ENCODE measurements around the gene TNFRSF9. TPM values are rescaled to one million over a fixed set of nuclear protein-coding genes. Genes with fewer than 3 reads are reported as not detected.
"Not testable (repeated sequence)": the region's sequence is repeated elsewhere in the genome, so short reads cannot be mapped to it uniquely, and the experiment has no call there.

Gene TNFRSF9
- not detected for total RNA-seq

DNA sequence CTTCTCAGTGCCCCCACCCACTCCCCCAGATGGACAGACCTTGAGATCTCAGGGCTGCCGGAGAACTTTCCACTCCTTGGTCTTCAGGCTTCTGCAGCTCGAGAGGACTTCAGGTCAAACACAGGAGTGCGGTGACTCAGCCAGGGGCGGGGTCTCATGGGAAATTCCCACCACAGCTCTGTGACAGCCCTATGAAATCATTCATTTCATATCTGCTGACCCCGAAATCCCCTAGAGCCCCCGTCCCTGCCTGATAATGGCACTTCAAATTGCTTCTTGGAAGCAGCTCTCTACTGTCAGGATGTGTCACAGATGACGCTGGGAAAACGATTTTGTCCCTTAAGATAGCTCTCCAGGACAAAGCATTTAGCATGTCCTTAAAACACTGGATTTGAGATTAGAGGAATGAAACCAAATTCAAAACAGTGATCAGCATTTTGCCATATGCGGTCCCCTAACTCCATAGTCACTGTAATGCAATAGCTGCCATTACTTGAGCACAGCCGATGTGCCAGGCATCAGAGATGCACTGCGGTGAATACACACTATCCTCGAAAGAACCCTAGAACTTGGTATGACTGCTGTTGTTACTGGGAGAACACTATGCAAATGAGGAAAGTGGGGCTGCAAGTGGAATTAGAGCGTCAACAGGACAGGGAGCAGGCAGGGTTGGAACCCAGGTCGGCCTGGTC is at the start of gene TNFRSF9:
TSS of gene TNFRSF9 (minus strand) at position 95 of the 692 bp plus-strand sequence. CDS start 845 bp downstream, outside the sequence.
- no peak for DNase-seq (ENCODE audit: low spot score in 2 of 2)
- no peak for FAIRE-seq

DNA sequence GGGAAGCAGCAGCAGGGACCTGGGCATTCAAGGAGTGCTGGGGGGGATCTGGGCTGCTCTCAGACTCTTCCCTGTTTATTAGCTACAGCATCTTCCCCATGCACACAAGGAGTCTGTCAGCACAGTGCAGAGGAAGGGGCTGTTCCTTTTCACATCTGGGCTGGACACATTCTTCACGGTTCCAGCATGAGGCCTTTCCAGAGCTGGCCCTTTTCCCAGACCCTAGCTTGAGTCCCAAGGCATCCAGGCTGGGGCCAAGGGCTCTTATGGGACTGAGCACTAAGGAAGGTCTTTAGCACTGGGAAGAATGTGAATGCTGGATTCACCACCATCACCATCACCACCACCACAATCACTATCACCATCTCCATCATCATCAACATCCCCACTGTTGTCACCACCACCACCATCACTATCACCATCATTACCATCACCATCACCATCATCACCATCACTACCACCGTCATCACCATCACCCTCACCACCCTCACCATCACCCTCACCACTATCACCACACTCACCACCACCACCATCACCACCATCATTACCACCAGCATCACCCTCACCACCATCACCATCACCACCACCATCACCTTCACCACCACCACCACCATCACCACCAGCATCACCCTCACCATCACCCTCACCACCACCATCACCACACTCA is 49.3 kb upstream of the TNFRSF9 start:
- FAIRE-seq (no peak), DNase-seq (ENCODE audit: low spot score in 2 of 2) (no peak)

DNA sequence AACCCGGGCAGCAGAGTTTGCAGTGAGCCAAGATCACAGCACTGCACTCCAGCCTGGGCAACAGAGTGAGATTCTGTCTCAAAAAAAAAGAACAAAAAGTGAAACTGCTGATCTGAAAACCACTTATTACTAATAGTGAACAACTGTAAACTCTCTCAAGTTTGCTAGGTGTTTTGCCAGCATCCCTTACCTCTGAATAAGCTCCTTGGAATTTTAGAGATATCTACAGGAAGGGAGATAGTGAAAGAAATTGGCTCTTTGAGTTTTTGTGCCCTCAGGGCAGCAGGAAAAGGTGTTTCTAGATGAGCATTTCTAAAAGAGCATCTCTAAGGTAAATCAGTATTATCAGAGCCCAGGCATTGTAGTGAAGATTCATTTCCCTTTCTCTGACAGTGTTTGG is 47.9 kb upstream of the TNFRSF9 start:
- no peak for FAIRE-seq
- no peak for DNase-seq (ENCODE audit: low spot score in 2 of 2)

DNA sequence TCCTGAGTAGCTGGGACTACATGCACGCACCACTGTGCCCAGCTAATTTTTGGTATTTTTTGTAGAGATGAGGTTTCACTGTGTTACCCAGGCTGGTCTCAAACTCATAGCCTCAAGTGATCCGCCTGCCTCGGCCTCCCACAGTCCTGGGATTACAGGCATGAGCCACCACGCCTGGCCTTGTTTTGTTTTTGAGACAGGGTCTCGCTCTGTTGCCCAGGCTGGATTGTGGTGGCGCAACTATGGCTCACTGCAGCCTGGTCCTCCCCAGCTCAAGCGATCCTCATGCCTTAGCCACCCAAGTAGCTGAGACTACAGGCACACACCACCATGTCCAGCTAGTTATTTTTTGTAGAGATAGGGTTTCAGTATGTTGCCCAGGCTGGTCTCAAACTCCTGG is 46.9 kb upstream of the TNFRSF9 start:
- FAIRE-seq (no peak), DNase-seq (ENCODE audit: low spot score in 2 of 2) (no peak)

GRCh38 chr1:7985851-7986612 is 45.4 kb upstream of the TNFRSF9 start:
- FAIRE-seq, result no peak
- no peak for DNase-seq (ENCODE audit: low spot score in 2 of 2)

- no peak for FAIRE-seq
- no peak for DNase-seq (ENCODE audit: low spot score in 2 of 2)
Observed at GRCh38 chr1:7984811-7985210, 44.2 kb upstream of the TNFRSF9 start.

DNA sequence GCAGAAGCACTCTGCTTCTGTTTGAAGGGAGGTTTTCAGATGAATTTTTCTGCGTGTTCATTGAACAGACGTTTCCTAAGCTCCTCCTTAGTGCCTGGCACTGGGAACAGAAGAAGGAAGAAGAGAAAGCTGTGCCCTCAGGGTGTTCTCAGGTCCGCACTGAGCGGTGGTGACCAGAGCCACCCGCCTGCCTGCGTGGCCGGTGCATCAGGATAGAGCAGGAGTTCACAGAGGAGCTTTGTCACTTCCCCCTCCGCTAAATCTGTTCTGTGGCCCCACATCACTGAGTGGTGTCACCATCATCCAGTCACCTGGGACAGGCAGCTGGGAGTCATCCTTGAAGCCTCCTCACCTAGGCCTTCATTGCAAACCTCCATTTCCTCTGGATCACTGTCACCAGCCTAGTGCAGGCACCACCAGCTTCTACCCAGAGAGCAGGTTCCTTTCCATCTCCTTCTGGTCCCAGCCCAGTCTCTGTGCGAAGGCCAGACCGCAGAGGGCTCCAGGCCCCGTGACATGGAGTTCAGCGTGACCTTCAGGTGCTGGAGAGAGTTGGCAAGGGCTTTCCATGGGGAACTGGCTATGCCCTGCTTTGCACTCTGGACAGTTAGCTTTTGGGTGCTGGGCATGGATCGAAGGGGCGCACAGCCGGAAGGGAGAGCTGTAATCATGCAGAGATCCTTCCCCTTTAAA is 42.6 kb upstream of the TNFRSF9 start:
- DNase-seq (ENCODE audit: low spot score in 2 of 2), result no peak
- no peak for FAIRE-seq

- DNase-seq (ENCODE audit: low spot score in 2 of 2), result no peak
- FAIRE-seq, result no peak
Observed at GRCh38 chr1:7980984-7981383, 40.3 kb upstream of the TNFRSF9 start.

- FAIRE-seq, result no peak
Observed at GRCh38 chr1:7975212-7975865, 34.7 kb upstream of the TNFRSF9 start.

GRCh38 chr1:7973086-7973485 is 32.4 kb upstream of the TNFRSF9 start:
- FAIRE-seq, result no peak

More at GRCh38 chr1:7975212-7975865, 34.7 kb upstream of the TNFRSF9 start:
- peak; percentile 34 to 69 for DNase-seq (ENCODE audit: low spot score in 2 of 2)

DNA sequence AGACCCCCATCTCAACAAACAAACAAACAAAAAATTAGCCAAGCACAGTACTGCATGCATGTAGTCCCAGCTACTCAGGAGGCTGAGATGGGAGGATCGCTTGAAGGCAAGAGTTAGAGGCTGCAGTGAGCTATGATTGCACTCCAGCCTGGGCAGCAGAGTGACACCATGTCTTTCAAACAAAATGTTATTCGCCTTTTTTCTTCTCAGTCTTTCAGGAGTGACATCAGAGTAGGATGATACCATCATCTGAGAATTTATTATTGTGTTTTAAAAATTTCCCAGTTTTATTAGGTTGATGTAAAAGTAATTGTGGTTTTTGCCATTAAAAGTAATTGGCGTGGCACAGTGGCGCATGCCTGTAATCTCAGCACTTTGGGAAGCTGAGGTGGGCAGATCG is 31.6 kb upstream of the TNFRSF9 start:
- no peak for FAIRE-seq
- no peak for DNase-seq (ENCODE audit: low spot score in 2 of 2)

More at GRCh38 chr1:7973086-7973485, 32.4 kb upstream of the TNFRSF9 start:
- no peak for DNase-seq (ENCODE audit: low spot score in 2 of 2)

- DNase-seq (ENCODE audit: low spot score in 2 of 2) (no peak), FAIRE-seq (no peak)
Observed at GRCh38 chr1:7971024-7971423, 30.4 kb upstream of the TNFRSF9 start.

DNA sequence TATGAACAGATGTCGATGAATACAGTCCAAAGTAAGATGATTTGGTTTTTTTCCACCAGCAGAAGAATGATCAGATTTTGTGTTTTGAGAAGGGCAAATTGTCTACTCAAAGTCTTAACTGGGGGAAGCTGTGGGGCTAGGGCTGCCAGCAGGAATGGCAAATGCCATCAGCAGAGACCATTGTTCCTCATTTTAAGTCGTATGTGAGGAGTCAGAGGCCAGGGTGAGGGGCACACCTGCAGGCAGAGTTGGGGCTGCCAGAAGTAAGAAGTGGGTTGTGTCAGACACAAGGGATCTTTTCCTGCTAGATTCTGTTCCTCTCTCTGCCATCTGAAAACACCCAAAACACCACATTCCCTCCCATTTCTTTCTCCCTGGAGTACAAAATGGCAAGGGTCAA is 29.6 kb upstream of the TNFRSF9 start:
- no peak for DNase-seq (ENCODE audit: low spot score in 2 of 2)
- FAIRE-seq, result no peak

- FAIRE-seq (no peak), DNase-seq (ENCODE audit: low spot score in 2 of 2) (no peak)
Observed at GRCh38 chr1:7967651-7968050, 27.0 kb upstream of the TNFRSF9 start.

GRCh38 chr1:7967196-7967595 is 26.6 kb upstream of the TNFRSF9 start:
- DNase-seq (ENCODE audit: low spot score in 2 of 2), result no peak
- FAIRE-seq, result no peak

DNA sequence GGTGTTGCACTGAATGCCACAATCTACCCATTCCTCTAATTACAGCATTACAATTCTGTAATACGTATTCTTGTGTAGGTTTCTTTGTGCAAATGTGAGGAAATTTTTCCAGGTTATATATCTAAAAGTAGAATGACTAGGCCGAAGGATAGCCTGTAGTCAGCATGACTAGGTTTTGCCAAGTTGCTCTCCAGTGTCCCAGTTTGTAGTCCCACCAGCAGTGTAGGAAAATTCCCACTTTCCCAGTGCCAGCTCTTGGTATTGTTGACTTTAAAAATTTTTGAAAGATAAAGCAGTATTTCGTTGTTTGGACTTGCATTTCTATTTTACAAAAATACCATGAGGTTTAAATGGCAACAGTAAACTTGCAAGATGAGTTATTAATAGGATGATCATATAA is 23.8 kb upstream of the TNFRSF9 start:
- DNase-seq (ENCODE audit: low spot score in 2 of 2) (no peak), FAIRE-seq (no peak)

DNA sequence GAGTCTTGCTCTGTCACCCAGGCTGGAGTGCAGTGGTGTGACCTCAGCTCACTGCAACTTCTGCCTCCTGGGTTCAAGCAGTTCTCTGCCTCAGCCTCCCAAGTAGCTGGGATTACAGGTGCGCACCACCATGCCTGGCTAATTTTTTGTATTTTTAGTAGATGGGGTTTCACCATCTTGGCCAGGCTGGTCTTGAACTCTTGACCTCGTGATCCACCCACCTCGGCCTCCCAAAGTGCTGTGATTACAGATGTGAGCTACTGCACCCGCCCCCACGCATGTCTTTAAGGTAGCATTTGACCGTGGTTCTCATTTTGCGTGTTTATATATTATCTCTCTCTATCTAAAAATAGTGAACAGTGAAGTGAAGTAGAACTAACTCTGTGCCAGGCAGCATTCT is 23.2 kb upstream of the TNFRSF9 start:
- FAIRE-seq; DNase-seq (ENCODE audit: low spot score in 2 of 2): not testable (repeated sequence)

GRCh38 chr1:7963378-7963730 is 22.7 kb upstream of the TNFRSF9 start:
- not testable (repeated sequence) for DNase-seq (ENCODE audit: low spot score in 2 of 2); FAIRE-seq

- DNase-seq (ENCODE audit: low spot score in 2 of 2) (no peak), FAIRE-seq (no peak)
Observed at GRCh38 chr1:7962636-7963377, 22.2 kb upstream of the TNFRSF9 start.

DNA sequence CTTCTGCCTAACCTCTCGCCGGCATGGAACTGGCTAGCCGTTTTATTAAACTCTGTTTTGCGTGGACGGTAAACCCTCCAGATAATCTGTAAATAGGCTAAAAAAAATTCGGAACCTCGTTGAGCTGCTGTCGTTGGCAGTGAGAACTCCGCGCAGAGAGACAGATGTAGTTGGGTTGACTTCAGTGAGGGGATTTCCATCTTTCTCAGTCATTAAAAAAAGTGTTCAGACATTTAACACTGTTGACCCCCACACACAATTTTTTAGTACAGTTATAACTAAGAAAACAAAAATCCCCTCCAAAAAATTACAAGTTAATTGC is 21.3 kb upstream of the TNFRSF9 start:
- no peak for FAIRE-seq
- DNase-seq (ENCODE audit: low spot score in 2 of 2), result no peak

All from frontal cortex (tissue), 4 donors.